IMR-90 (cell line): Measurements from ENCODE around the gene SNRK. TPM values are rescaled to one million over a fixed set of nuclear protein-coding genes. Genes with fewer than 3 reads are reported as not detected.

Source experiments
- ATAC-seq: fragments of 200-7000 bp; cut with Tn5 transposase; 2 replicates; pipeline ENCODE4 v1.9.1; 2020; ENCODE audit warnings: low read depth, mild to moderate bottlenecking, moderate library complexity
- BruUV-seq: library from RNA; stranded (reverse); fragments of 400-500 nt; replicated peaks from 2 replicates; lab custom pipeline; 2021; lab: Mats Ljungman, UMichigan
- CTCF ChIA-PET: fragments of 300-600 bp; formaldehyde crosslinking; extraction: SDS; loops from one replicate; lab custom pipeline; 2021; ENCODE audit warnings: antibody characterized with exemption; lab: Yijun Ruan, JAX
- POLR2A ChIA-PET: fragments of 300-600 bp; sonication (Branson Sonifier 250); formaldehyde crosslinking; loops from one replicate; lab custom pipeline; 2022; ENCODE audit warnings: antibody characterized with exemption; ENCODE audit not compliant: unreplicated experiment; lab: Charles Lee
- DNase-seq: peaks from one replicate; pipeline ENCODE4 v3.0.0; 2013
- H2AFZ ChIP-seq: replicated peaks from 2 replicates; pipeline ENCODE3; 2013; ENCODE audit warnings: low read length, mild to moderate bottlenecking; ENCODE audit not compliant: poor library complexity
- H2AK5ac ChIP-seq: 2 replicates; pipeline ENCODE4 v1.6.1; 2013; ENCODE audit warnings: low read depth, low read length, inconsistent platforms
- H2AK9ac ChIP-seq: replicated peaks from 2 replicates; pipeline ENCODE3; 2013; ENCODE audit warnings: mild to moderate bottlenecking, low read depth, low read length, moderate library complexity; ENCODE audit not compliant: poor library complexity
- H2BK120ac ChIP-seq: 2 replicates; pipeline ENCODE4 v1.6.1; 2013; ENCODE audit warnings: low read depth, low read length, inconsistent platforms
- H2BK15ac ChIP-seq: 3 replicates; pipeline ENCODE4 v1.6.1; 2013; ENCODE audit warnings: low read depth, low read length, inconsistent platforms
- H2BK20ac ChIP-seq: 2 replicates; pipeline ENCODE4 v1.6.1; 2013; ENCODE audit warnings: low read depth, mild to moderate bottlenecking, inconsistent platforms, low read length, moderate library complexity
- H2BK5ac ChIP-seq: 2 replicates; pipeline ENCODE4 v1.6.1; 2013; ENCODE audit warnings: mild to moderate bottlenecking, low read depth, low read length, inconsistent platforms; ENCODE audit not compliant: poor library complexity, severe bottlenecking
- H3K14ac ChIP-seq: replicated peaks from 2 replicates; pipeline ENCODE4 v1.6.1; 2013; ENCODE audit warnings: low read depth, low read length, inconsistent platforms
- H3K18ac ChIP-seq: 2 replicates; pipeline ENCODE4 v1.6.1; 2013; ENCODE audit warnings: low read depth, low read length, control low read depth
- H3K23ac ChIP-seq: 2 replicates; pipeline ENCODE4 v1.6.1; 2013; ENCODE audit warnings: low read depth, low read length, inconsistent platforms
- H3K27ac ChIP-seq: 2 replicates; pipeline ENCODE4 v1.5.1; 2013; ENCODE audit warnings: mild to moderate bottlenecking, control low read depth, low read length; ENCODE audit not compliant: insufficient read depth
- H3K27me3 ChIP-seq: 2 replicates; pipeline ENCODE4 v1.6.1; 2013; ENCODE audit warnings: low read length; ENCODE audit not compliant: control insufficient read depth, insufficient read depth
- H3K36me3 ChIP-seq: 2 replicates; pipeline ENCODE4 v1.6.1; 2013; ENCODE audit warnings: low read length, mixed read lengths; ENCODE audit not compliant: control insufficient read depth, insufficient read depth
- H3K4ac ChIP-seq: 2 replicates; pipeline ENCODE4 v1.6.1; 2013; ENCODE audit warnings: low read depth, low read length, inconsistent platforms
- H3K4me1 ChIP-seq: 2 replicates; pipeline ENCODE4 v1.6.1; 2013; ENCODE audit warnings: low read length, mixed read lengths; ENCODE audit not compliant: control insufficient read depth, insufficient read depth
- H3K4me2 ChIP-seq: 2 replicates; pipeline ENCODE4 v1.6.1; 2013; ENCODE audit warnings: low read depth, mild to moderate bottlenecking, control low read depth, low read length, moderate library complexity
- H3K4me3 ChIP-seq: 2 replicates; pipeline ENCODE4 v1.5.1; 2013; ENCODE audit warnings: low read depth, mild to moderate bottlenecking, control low read depth, low read length, moderate library complexity; ENCODE audit not compliant: insufficient read depth
- H3K56ac ChIP-seq: 2 replicates; pipeline ENCODE4 v1.6.1; 2013; ENCODE audit warnings: low read length, inconsistent platforms; ENCODE audit not compliant: insufficient read depth; ENCODE audit errors: extremely low read depth
- H3K79me1 ChIP-seq, 2 experiments: 2 replicates each; pipeline ENCODE4 v1.6.1; 2013; ENCODE audit warnings: low read length in 2 of 2, inconsistent platforms in 1 of 2, low read depth in 1 of 2
- H3K9ac ChIP-seq: 2 replicates; pipeline ENCODE4 v1.6.1; 2013; ENCODE audit warnings: low read depth, low read length, control low read depth
- H3K9me1 ChIP-seq: 2 replicates; pipeline ENCODE4 v1.6.1; 2013; ENCODE audit warnings: low read length, inconsistent platforms; ENCODE audit not compliant: insufficient read depth
- H3K9me3 ChIP-seq: 2 replicates; pipeline ENCODE4 v1.6.1; 2013; ENCODE audit warnings: low read length; ENCODE audit not compliant: control insufficient read depth, insufficient read depth
- H4K20me1 ChIP-seq: 2 replicates; pipeline ENCODE4 v1.6.1; 2013; ENCODE audit warnings: low read length, inconsistent platforms; ENCODE audit not compliant: insufficient read depth
- H4K5ac ChIP-seq: 2 replicates; pipeline ENCODE4 v1.6.1; 2013; ENCODE audit warnings: mild to moderate bottlenecking, low read depth, low read length, control low read depth
- H4K8ac ChIP-seq, 2 experiments: 2 replicates each; pipeline ENCODE4 v1.6.1; 2013; ENCODE audit warnings: low read depth in 2 of 2, low read length in 2 of 2, control low read depth in 1 of 2, inconsistent platforms in 1 of 2
- H4K91ac ChIP-seq: 2 replicates; pipeline ENCODE4 v1.6.1; 2013; ENCODE audit warnings: low read depth, low read length, inconsistent platforms; ENCODE audit not compliant: insufficient read depth
- CTCF ChIP-seq: conservative IDR thresholded peaks from 2 replicates; pipeline ENCODE4 v1.5.1; 2012; ENCODE audit warnings: mild to moderate bottlenecking, low read depth, low read length, improper control_type of control experiment
- ELK1 ChIP-seq: fragments of 150-350 bp; IDR thresholded peaks from 2 replicates; pipeline ENCODE4 v1.6.1; 2016; ENCODE audit warnings: low read depth, mild to moderate bottlenecking, low read length, moderate library complexity, borderline replicate concordance
- WGBS, 2 experiments: methylation state at CpG; one replicate each; pipeline versions ENCODE4 v1.1.5 to v1.1.7; 2013; ENCODE audit warnings: missing lambda C conversion rate in 2 of 2; ENCODE audit not compliant: insufficient read length in 1 of 2; ENCODE audit errors: extremely low coverage in 2 of 2; 5-methylcytosine and 5-hydroxymethylcytosine counted together
- dilution Hi-C: fragments of 300-500 bp; cut with HindIII; formaldehyde crosslinking; loops from one replicate; pipeline ENCODE4 v1.14.3; 2018; ENCODE audit warnings: low sequenced_read_pairs; ENCODE audit not compliant: unreplicated experiment
- in situ Hi-C: fragments of 300-500 bp; cut with MboI; formaldehyde crosslinking; loops from 3 replicates; pipeline ENCODE4 v1.14.3; 2019; ENCODE audit warnings: low sequenced_read_pairs, inconsistent platforms, mixed read lengths
- intact Hi-C: fragments of 100-400 bp; cut with micrococcal nuclease; formaldehyde crosslinking; loops from 2 replicates; pipeline ENCODE4 v1.10.0; 2022
- polyA plus RNA-seq, 3 experiments: library from polyadenylated mRNA; depleted of rRNA; stranded (reverse); fragments of >200 nt; gene quantifications; 2 replicates each; pipeline ENCODE4 v1.2.3, GENCODE V29; 2012; ENCODE audit warnings: low replicate concordance in 1 of 3
- total RNA-seq: library from RNA; depleted of rRNA; stranded (reverse); fragments of >200 nt; gene quantifications from 2 replicates; pipeline ENCODE4 v1.2.3, GENCODE V29; 2012

The SNRK gene
- total and polyA plus RNA-seq, 2 of the 4 experiments (the other 2 are of a cell fraction) = 4.7 to 23.1 TPM

- peaks cover 10 to 37% of the 10 kb centered on the region in 2 experiments for H3K79me1 ChIP-seq
- in situ Hi-C loops (no loop called here), intact Hi-C loops (no loop called here), dilution Hi-C loops (no loop called here)
- peaks cover 8% of the 10 kb centered on the region for H3K9me3 ChIP-seq
- TF ChIP-seq ELK1 (no peak), CTCF (0 out of 2 replicates have a peak, but pooled peaks have one; percentile 17)
- no peak overlapping the region for H3K4me3 ChIP-seq
- H2BK20ac ChIP-seq = no peak overlapping the region
- peaks cover 2% of the 10 kb centered on the region for H3K4me1 ChIP-seq
- H2BK15ac ChIP-seq = no peak overlapping the region
- H2AFZ ChIP-seq = no peak overlapping the region
- H3K23ac ChIP-seq = no peak overlapping the region
- BruUV-seq = TSS peak; percentile 40
- no peak overlapping the region for H2AK5ac ChIP-seq
- H4K8ac ChIP-seq = no peak overlapping the region
- CTCF ChIA-PET = no interaction called here
- H3K14ac ChIP-seq = no peak overlapping the region
- no peak for DNase-seq
- H2BK5ac ChIP-seq = no peak overlapping the region
- no peak overlapping the region for H2BK120ac ChIP-seq
- H3K4ac ChIP-seq = no peak overlapping the region
- no peaks in the 10 kb centered on the region for H3K9me1 ChIP-seq
- no peak overlapping the region for H3K56ac ChIP-seq
- no peak overlapping the region for H3K4me2 ChIP-seq
- no CpG with 5 or more reads among the region's 4 CpGs for WGBS, 2 experiments
- H4K91ac ChIP-seq = no peak overlapping the region
- H3K18ac ChIP-seq = no peak overlapping the region
- no peaks in the 10 kb centered on the region for H4K20me1 ChIP-seq
- H3K27me3 ChIP-seq = no peaks in the 10 kb centered on the region
- ATAC-seq = no peak
- no peak overlapping the region for H3K27ac ChIP-seq
- H2AK9ac ChIP-seq = no peak overlapping the region
- H4K5ac ChIP-seq = no peak overlapping the region
- POLR2A ChIA-PET = no interaction called here
- peaks cover 30% of the 10 kb centered on the region for H3K36me3 ChIP-seq
- no peak overlapping the region for H3K9ac ChIP-seq
These were observed 62.7 kb downstream of the SNRK start for GRCh38 chr3:43348852-43349574.
